DOHH2 (cell line): ENCODE results near the gene EBF3.

Experiments
- CTCF ChIP-seq: fragments of 200-600 bp; sonication (generic); IDR thresholded peaks from one replicate; pipeline ENCODE4 v1.5.1; 2014; ENCODE audit warnings: antibody characterized with exemption, mild to moderate bottlenecking, low read depth, low read length; ENCODE audit not compliant: poor library complexity, severe bottlenecking
- EZH2phosphoT487 ChIP-seq: fragments of 200-600 bp; sonication (generic); IDR thresholded peaks from 2 replicates; pipeline ENCODE4 v1.6.1; 2017; ENCODE audit warnings: borderline replicate concordance, mild to moderate bottlenecking, antibody characterized with exemption, low read length, moderate library complexity, mixed read lengths

GRCh38 chr10:129901389-129902006 lies 62.6 kb downstream of the EBF3 start:
- TF ChIP-seq EZH2phosphoT487 (no peak), CTCF (no peak)
